GM19468 (cell line): ENCODE results near the gene SPECC1.
"Not testable (repeated sequence)": the region's sequence is repeated elsewhere in the genome, so short reads cannot be mapped to it uniquely, and the experiment has no call there.

Source experiments
- ATAC-seq: cut with Tn5 transposase; IDR thresholded peaks from one replicate; pipeline ENCODE4 v1.9.1; 2021; ENCODE audit warnings: mild to moderate bottlenecking, moderate library complexity, moderate number of reproducible peaks; ENCODE audit not compliant: unreplicated experiment; ENCODE audit errors: extremely low read depth

Gene SPECC1

DNA sequence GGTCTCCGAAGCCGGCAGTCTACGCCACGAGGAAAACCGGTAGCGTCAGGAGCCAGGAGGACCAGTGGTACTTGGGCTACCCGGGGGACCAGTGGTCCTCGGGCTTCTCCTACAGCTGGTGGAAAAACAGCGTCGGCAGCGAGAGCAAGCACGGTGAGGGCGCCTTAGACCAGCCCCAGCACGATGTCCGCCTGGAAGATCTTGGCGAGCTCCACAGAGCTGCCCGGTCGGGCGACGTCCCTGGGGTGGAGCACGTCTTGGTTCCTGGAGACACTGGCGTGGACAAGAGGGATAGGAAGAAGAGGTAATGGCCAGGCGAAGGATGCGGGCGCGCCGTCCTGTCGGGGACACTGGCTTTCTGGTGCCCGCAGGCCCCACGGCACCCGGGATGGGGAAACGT, 312.2 kb downstream of the SPECC1 start:
- ATAC-seq: not testable (repeated sequence)

DNA sequence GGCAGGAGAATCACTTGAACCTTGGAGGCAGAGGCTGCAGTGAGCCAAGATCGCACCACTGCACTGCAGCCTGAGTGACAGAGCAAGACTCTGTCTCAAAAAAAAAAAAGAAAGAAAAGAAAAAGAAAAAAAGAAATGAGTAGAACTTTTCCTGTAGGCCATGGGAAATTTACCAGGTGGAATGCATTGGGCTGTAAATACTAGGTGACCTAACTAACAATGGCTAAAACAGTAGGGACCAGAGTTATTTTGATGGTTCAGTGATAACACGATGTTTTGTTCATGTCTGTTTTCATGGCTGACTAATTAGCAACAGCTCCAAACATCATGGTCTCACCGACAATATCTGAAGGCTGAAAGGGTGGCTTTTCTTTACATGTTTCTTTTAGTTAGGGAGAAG, 318.6 kb downstream of the SPECC1 start:
- ATAC-seq: not testable (repeated sequence)

DNA sequence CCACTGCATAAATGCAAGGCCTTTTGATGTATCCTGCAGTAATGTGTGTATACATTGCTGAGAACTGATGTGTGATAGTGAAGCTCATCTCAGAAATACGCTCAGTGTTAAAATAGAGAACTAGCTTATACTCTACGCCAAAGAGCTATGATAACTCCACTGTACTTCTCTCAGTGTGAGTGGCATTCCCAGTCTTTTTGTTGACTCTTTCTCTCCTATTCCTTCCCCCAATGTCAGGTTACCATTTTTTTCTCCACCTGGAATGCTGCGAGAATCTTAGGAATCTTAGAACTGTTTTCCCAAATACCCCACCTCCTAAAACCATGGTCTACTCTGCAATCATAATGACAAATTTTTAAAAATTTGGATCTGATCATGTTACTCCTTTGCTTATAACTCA, 342.2 kb downstream of the SPECC1 start:
- ATAC-seq: not testable (repeated sequence)

DNA sequence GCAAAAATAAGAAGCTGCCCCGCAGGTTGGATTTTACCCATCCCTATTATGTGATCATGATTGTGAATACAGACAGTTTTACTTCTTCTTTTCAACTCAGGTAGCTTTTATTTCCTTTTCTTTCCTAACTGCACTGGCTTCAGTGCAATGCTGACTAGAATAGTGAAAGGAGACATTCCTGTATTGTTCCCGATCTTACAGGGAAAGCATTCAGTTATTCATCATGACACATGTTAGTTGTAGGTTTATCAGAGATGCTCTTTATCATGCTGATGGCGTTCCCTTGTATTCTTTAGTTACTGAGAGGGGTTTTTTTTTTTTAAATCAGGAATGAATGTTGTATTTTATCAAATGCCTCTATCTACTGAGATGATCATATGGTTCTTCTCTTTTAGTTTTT, 343.4 kb downstream of the SPECC1 start:
- not testable (repeated sequence) for ATAC-seq

DNA sequence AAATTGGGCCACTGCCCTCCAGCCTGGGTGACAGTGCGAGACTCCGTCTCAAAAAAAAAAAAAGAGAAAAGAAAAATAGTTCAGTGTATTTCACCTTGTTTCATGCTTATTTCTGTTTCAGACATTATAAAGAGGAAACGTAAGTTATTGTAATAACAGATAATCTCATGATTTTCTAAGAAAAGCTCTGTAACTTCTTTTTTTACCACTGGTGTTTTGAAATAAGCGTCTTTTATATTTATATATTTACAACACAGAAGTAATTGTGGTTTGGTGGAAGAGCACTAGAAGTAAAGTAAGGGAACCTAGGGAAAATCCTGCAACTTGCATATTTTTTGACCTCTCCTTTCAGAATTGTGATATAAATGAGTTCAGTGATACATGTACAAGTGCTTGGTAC, 354.7 kb downstream of the SPECC1 start:
- ATAC-seq: not testable (repeated sequence)
